Fibroblast of skin of back (primary cell): ENCODE results near the gene AWAT2. TPM values are rescaled to one million over a fixed set of nuclear protein-coding genes. Genes with fewer than 3 reads are reported as not detected.
A peak's percentile ranks its signal among the peaks of the same experiment; 100 is the strongest.

ENCODE experiments used
- DNase-seq: peaks from one replicate; pipeline ENCODE4 v3.0.0-alpha.2; 2013
- polyA plus RNA-seq, 2 experiments: library from polyadenylated mRNA; unstranded; fragments of 120-200 nt; gene quantifications; one replicate each; pipeline ENCODE4 v1.2.1, GENCODE V29; 2013; ENCODE audit not compliant: insufficient read length in 2 of 2

AWAT2 gene
- 0.11 TPM for polyA plus RNA-seq (2013, experiment 1 of 2; ENCODE audit: insufficient read length)
- polyA plus RNA-seq (2013, experiment 2 of 2; ENCODE audit: insufficient read length), result not detected

GRCh38 chrX:70049925-70050324 lies at the start of gene AWAT2:
Gene AWAT2, minus strand, starts transcription at chrX:70049938. Its CDS starts 6 bp downstream, at chrX:70049932.
- DNase-seq, result no peak

GRCh38 chrX:70096052-70096451 lies 46.3 kb upstream of the AWAT2 start:
- DNase-seq, result peak; percentile 16

GRCh38 chrX:70092247-70092646 lies 42.5 kb upstream of the AWAT2 start:
- no peak for DNase-seq

- peak; percentile 89 for DNase-seq
These were observed 40.0 kb upstream of the AWAT2 start for GRCh38 chrX:70089604-70090297.

- DNase-seq, result no peak
These were observed 39.0 kb upstream of the AWAT2 start for GRCh38 chrX:70088751-70089150.

- peak; percentile 56 for DNase-seq
These were observed 38.3 kb upstream of the AWAT2 start for GRCh38 chrX:70087857-70088630.

- no peak for DNase-seq
These were observed 35.0 kb upstream of the AWAT2 start for GRCh38 chrX:70084592-70085240.

GRCh38 chrX:70082723-70083122 lies 33.0 kb upstream of the AWAT2 start:
- DNase-seq, result no peak

GRCh38 chrX:70079870-70080269 lies 30.1 kb upstream of the AWAT2 start:
- DNase-seq, result peak; percentile 5

- DNase-seq, result no peak
These were observed 29.6 kb upstream of the AWAT2 start for GRCh38 chrX:70079297-70079696.

GRCh38 chrX:70066646-70067045 lies 16.9 kb upstream of the AWAT2 start:
- DNase-seq, result no peak

GRCh38 chrX:70062961-70063550 lies 13.3 kb upstream of the AWAT2 start:
- no peak for DNase-seq

- no peak for DNase-seq
These were observed 12.3 kb upstream of the AWAT2 start, which contains the start of gene OTUD6A for GRCh38 chrX:70062076-70062475. Gene OTUD6A, plus strand, starts transcription at chrX:70062457. Its CDS starts 68 bp downstream, at chrX:70062525.

- no peak for DNase-seq
These were observed 4.7 kb upstream of the AWAT2 start for GRCh38 chrX:70054391-70054790.

GRCh38 chrX:70052895-70053615 lies 3.3 kb upstream of the AWAT2 start:
- DNase-seq, result no peak

- DNase-seq, result no peak
These were observed 332 bp downstream of the AWAT2 start for GRCh38 chrX:70049406-70049805.

GRCh38 chrX:70046978-70047377 lies 2.8 kb downstream of the AWAT2 start:
- peak; percentile 83 for DNase-seq

GRCh38 chrX:70044541-70045245 lies 5.0 kb downstream of the AWAT2 start:
- peak; percentile 43 for DNase-seq

- no peak for DNase-seq
These were observed 6.1 kb downstream of the AWAT2 start for GRCh38 chrX:70043685-70044084.

GRCh38 chrX:70042399-70043371 lies 7.1 kb downstream of the AWAT2 start:
- DNase-seq, result peak; percentile 43
